Osteocyte (in vitro differentiated cells): ENCODE data around the gene CAB39. TPM values are rescaled to one million over a fixed set of nuclear protein-coding genes. Genes with fewer than 3 reads are reported as not detected.

Experiments used
- DNase-seq: peaks from one replicate; pipeline ENCODE4 v3.0.0; 2021; ENCODE audit warnings: mixed read lengths; ENCODE audit not compliant: unreplicated experiment; ENCODE audit errors: extremely low spot score
- H3K27ac Mint-ChIP-seq: one replicate; pipeline ENCODE4 v1.8.0; 2021; ENCODE audit warnings: mild to moderate bottlenecking, mixed read lengths; ENCODE audit not compliant: unreplicated experiment
- H3K27me3 Mint-ChIP-seq: one replicate; pipeline ENCODE4 v1.8.0; 2021; ENCODE audit warnings: mixed read lengths; ENCODE audit not compliant: unreplicated experiment
- H3K36me3 Mint-ChIP-seq: one replicate; pipeline ENCODE4 v1.8.0; 2021; ENCODE audit warnings: mixed read lengths; ENCODE audit not compliant: unreplicated experiment
- H3K4me1 Mint-ChIP-seq: one replicate; pipeline ENCODE4 v1.8.0; 2021; ENCODE audit warnings: mixed read lengths; ENCODE audit not compliant: unreplicated experiment
- H3K4me3 Mint-ChIP-seq: one replicate; pipeline ENCODE4 v1.8.0; 2021; ENCODE audit warnings: mild to moderate bottlenecking, moderate library complexity, mixed read lengths; ENCODE audit not compliant: unreplicated experiment
- H3K9me3 Mint-ChIP-seq: one replicate; pipeline ENCODE4 v1.8.0; 2021; ENCODE audit warnings: mixed read lengths; ENCODE audit not compliant: unreplicated experiment
- total RNA-seq: library from RNA; stranded (reverse); gene quantifications from 2 replicates; pipeline ENCODE4 v1.2.1, GENCODE V29; 2021
- TF ChIP-seq, protein P1 (sequence below): fragments of 200-600 bp; sonication (generic); IDR thresholded peaks from 2 replicates; pipeline ENCODE4 v1.5.0; 2021; ENCODE audit warnings: antibody characterized with exemption, mild to moderate bottlenecking, moderate library complexity

Gene CAB39
- total RNA-seq, 1 donor from 2014 or later, result 40.8 TPM

- H3K4me3 Mint-ChIP-seq, result no peak overlapping the region
- no peak overlapping the region for H3K27ac Mint-ChIP-seq
Observed at GRCh38 chr2:230691005-230691647, 21.5 kb upstream of the CAB39 start.

DNA sequence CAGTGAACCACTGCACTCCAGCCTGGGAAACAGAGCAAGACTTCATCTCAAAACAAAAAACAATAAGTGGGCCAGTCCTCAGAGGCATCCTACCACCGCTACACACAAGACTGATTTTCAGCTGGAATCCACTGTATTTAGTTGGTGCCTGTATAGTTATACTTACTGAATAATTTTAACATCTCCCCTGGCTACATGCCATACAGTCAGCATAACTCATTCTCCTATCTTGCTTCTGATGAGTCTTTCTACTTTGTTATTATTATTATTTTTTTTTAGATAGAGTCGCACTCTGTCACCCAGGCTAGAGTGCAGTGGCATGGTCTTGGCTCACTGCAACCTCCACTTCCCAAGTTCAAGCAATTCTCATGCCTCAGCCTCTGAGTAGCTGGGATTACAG lies 19.9 kb upstream of the CAB39 start:
- H3K36me3 Mint-ChIP-seq, result no peaks in the 10 kb centered on the region
- DNase-seq, result no peak
- H3K4me1 Mint-ChIP-seq, result peaks cover under 1% of the 10 kb centered on the region
- TF ChIP-seq, protein P1, sequence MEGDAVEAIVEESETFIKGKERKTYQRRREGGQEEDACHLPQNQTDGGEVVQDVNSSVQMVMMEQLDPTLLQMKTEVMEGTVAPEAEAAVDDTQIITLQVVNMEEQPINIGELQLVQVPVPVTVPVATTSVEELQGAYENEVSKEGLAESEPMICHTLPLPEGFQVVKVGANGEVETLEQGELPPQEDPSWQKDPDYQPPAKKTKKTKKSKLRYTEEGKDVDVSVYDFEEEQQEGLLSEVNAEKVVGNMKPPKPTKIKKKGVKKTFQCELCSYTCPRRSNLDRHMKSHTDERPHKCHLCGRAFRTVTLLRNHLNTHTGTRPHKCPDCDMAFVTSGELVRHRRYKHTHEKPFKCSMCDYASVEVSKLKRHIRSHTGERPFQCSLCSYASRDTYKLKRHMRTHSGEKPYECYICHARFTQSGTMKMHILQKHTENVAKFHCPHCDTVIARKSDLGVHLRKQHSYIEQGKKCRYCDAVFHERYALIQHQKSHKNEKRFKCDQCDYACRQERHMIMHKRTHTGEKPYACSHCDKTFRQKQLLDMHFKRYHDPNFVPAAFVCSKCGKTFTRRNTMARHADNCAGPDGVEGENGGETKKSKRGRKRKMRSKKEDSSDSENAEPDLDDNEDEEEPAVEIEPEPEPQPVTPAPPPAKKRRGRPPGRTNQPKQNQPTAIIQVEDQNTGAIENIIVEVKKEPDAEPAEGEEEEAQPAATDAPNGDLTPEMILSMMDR, result no peak
- H3K9me3 Mint-ChIP-seq, result no peaks in the 10 kb centered on the region
- peaks cover 4% of the 10 kb centered on the region for H3K27me3 Mint-ChIP-seq
- H3K27ac Mint-ChIP-seq, result no peak overlapping the region
- H3K4me3 Mint-ChIP-seq, result no peak overlapping the region

More at GRCh38 chr2:230691005-230691647, 21.5 kb upstream of the CAB39 start:
- Mint-ChIP-seq H3K27me3 (no peaks in the 10 kb centered on the region), H3K9me3 (no peaks in the 10 kb centered on the region), H3K36me3 (no peaks in the 10 kb centered on the region), H3K4me1 (peaks cover 5% of the 10 kb centered on the region)
- TF ChIP-seq, protein P1, result no peak
- no peak for DNase-seq

DNA sequence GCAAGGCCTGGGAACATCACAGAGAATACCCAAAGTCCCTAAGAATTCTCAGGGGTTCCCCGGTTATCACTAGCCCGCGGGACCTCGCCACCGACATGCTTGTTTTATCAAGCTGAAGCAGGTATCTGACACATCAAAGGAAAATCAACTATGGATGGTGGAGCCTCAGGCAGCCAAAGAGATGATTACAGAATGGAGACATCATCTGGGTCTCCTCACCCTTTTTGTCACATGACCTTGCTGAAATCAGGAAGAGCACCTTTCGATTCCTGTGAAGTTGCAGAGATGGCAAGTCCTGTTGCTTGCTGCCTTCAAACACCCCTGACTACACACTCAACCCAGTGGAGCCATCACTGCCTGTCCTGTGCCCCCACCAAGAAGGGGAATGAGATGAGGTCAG lies 19.2 kb upstream of the CAB39 start:
- Mint-ChIP-seq H3K36me3 (no peaks in the 10 kb centered on the region), H3K27me3 (peaks cover 4% of the 10 kb centered on the region), H3K4me3 (no peak overlapping the region), H3K4me1 (no peaks in the 10 kb centered on the region), H3K27ac (no peak overlapping the region), H3K9me3 (no peaks in the 10 kb centered on the region)
- TF ChIP-seq, protein P1, result no peak
- DNase-seq, result no peak

- DNase-seq, result no peak
- H3K27ac Mint-ChIP-seq, result no peak overlapping the region
- no peaks in the 10 kb centered on the region for H3K9me3 Mint-ChIP-seq
- TF ChIP-seq, protein P1, result no peak
- no peaks in the 10 kb centered on the region for H3K36me3 Mint-ChIP-seq
- H3K4me3 Mint-ChIP-seq, result no peak overlapping the region
- H3K4me1 Mint-ChIP-seq, result no peaks in the 10 kb centered on the region
- peaks cover 4% of the 10 kb centered on the region for H3K27me3 Mint-ChIP-seq
Observed at GRCh38 chr2:230694241-230694640, 18.4 kb upstream of the CAB39 start.

GRCh38 chr2:230695551-230695950 lies 17.1 kb upstream of the CAB39 start:
- H3K27ac Mint-ChIP-seq, result no peak overlapping the region

More at GRCh38 chr2:230695551-230695950, 17.1 kb upstream of the CAB39 start:
- no peaks in the 10 kb centered on the region for H3K4me1 Mint-ChIP-seq
- H3K4me3 Mint-ChIP-seq, result no peak overlapping the region
- TF ChIP-seq, protein P1, result no peak
- DNase-seq, result no peak
- no peaks in the 10 kb centered on the region for H3K36me3 Mint-ChIP-seq
- H3K27me3 Mint-ChIP-seq, result peaks cover 11% of the 10 kb centered on the region
- no peaks in the 10 kb centered on the region for H3K9me3 Mint-ChIP-seq
